ENCODE measurements around the gene PEX5L.

Gene PEX5L

GRCh38 chr3:180049391-180049790, 12.7 kb upstream of the PEX5L start:
- H3K4me3 ChIP-seq (ENCODE audit: low read length) = no peak overlapping the region
- no peak for DNase-seq (ENCODE audit: low read depth)
- TF ChIP-seq CTCF (IDR thresholded peaks at IDR 0.05; ENCODE audit: insufficient read depth, low read depth, low read length, missing control alignments) = no peak

- TF ChIP-seq CTCF (IDR thresholded peaks at IDR 0.05; ENCODE audit: insufficient read depth, low read depth, low read length, missing control alignments) = no peak
- H3K4me3 ChIP-seq (ENCODE audit: low read length) = no peak overlapping the region
- DNase-seq (ENCODE audit: low read depth) = peak; percentile 29
These were observed 12.1 kb upstream of the PEX5L start for GRCh38 chr3:180048840-180049239.

GRCh38 chr3:180048103-180048502, 11.4 kb upstream of the PEX5L start:
- DNase-seq (ENCODE audit: low read depth) = no peak
- no peak for TF ChIP-seq CTCF (IDR thresholded peaks at IDR 0.05; ENCODE audit: insufficient read depth, low read depth, low read length, missing control alignments)
- no peak overlapping the region for H3K4me3 ChIP-seq (ENCODE audit: low read length)

GRCh38 chr3:180040966-180041365, 4.2 kb upstream of the PEX5L start:
- no peak for TF ChIP-seq CTCF (IDR thresholded peaks at IDR 0.05; ENCODE audit: insufficient read depth, low read depth, low read length, missing control alignments)
- peak; percentile 56 for DNase-seq (ENCODE audit: low read depth)
- H3K4me3 ChIP-seq (ENCODE audit: low read length) = no peak overlapping the region

- no peak for TF ChIP-seq CTCF (IDR thresholded peaks at IDR 0.05; ENCODE audit: insufficient read depth, low read depth, low read length, missing control alignments)
- DNase-seq (ENCODE audit: low read depth) = no peak
- H3K4me3 ChIP-seq (ENCODE audit: low read length) = peak overlapping the region; percentile 42
These were observed 556 bp downstream of the PEX5L start for GRCh38 chr3:180036092-180036670.

- no peak for TF ChIP-seq CTCF (IDR thresholded peaks at IDR 0.05; ENCODE audit: insufficient read depth, low read depth, low read length, missing control alignments)
- H3K4me3 ChIP-seq (ENCODE audit: low read length) = no peak overlapping the region
- no peak for DNase-seq (ENCODE audit: low read depth)
These were observed 9.7 kb downstream of the PEX5L start for GRCh38 chr3:180026997-180027396.

- peak; percentile 16 for DNase-seq (ENCODE audit: low read depth)
- TF ChIP-seq CTCF (IDR thresholded peaks at IDR 0.05; ENCODE audit: insufficient read depth, low read depth, low read length, missing control alignments) = peak; percentile 30
- no peak overlapping the region for H3K4me3 ChIP-seq (ENCODE audit: low read length)
These were observed 18.2 kb downstream of the PEX5L start for GRCh38 chr3:180018543-180018942.

All from epithelial cell of esophagus (primary cell).